A172 (cell line): Measurements from ENCODE around the gene BEAN1. TPM values are rescaled to one million over a fixed set of nuclear protein-coding genes. Genes with fewer than 3 reads are reported as not detected.
"Not testable (repeated sequence)": the region's sequence is repeated elsewhere in the genome, so short reads cannot be mapped to it uniquely, and the experiment has no call there.

Source experiments
- DNase-seq: peaks from one replicate; pipeline ENCODE4 v3.0.0-alpha.2; 2015; ENCODE audit warnings: low spot score
- total RNA-seq: library from RNA; depleted of rRNA; stranded (reverse); fragments of >200 nt; shearing (Covaris generic); gene quantifications from 2 replicates; pipeline ENCODE4 v1.2.3, GENCODE V29; 2014

BEAN1 gene
- total RNA-seq, 1 experiment from 2014 or later: 0.91 TPM

GRCh38 chr16:66440271-66440802, 13.2 kb downstream of the BEAN1 start:
- DNase-seq: no peak

DNA sequence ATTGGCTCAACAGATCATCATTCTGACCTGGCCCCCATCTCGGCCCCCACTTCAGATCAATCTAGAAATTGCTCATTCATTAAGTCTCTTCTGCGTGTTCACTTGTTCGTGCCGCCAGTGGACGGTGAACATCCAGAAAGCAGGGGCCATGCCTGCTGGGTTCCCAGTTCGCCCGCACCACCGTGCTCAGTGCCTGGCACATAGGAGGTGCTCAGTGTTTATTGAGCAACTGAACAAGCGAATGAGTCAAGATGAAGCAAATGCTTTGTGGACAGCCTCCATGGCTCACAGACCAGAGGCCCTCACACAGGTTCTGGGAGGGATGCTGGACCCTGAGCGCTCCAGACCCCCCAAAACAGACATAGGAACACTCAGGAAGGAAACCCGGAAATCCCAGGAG, 13.9 kb downstream of the BEAN1 start:
- no peak for DNase-seq

- no peak for DNase-seq
Observed at GRCh38 chr16:66441586-66442375, 14.7 kb downstream of the BEAN1 start.

DNA sequence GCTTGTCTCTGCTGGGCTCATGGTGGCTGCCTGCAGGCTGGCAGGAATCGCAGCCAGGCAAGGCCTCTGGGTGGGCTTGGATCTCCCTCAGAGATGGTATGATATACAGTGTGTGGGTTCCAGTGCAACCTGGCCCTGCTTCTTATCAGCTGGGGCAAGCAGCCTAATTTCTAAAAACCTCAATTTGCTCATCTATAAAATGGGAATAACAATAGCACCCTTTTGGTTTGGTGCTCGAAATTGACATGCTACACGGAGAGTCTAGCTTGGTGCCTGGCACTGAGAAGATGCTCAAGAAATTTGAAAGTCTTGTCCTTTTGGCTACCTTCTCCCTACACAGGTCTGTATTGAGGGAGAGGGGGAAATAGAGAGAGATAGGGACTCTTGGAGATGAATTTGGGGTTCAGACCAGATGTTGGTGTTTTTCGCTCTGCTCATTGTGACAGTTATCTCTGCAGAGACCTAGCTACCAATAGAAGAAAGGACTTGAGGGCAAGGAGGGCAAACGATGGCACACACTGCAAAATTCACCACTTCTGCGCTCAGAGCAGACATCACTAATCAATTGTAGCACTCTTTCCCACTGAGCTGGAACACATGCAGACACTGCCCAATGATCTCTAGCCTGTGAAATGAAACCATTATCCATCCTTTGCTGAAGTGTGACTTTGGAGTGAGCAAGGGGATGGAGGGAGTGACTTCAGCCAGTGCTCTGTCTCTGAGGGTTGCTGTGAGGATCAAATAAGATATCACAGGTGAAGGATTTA, 15.6 kb downstream of the BEAN1 start:
- DNase-seq: no peak

DNA sequence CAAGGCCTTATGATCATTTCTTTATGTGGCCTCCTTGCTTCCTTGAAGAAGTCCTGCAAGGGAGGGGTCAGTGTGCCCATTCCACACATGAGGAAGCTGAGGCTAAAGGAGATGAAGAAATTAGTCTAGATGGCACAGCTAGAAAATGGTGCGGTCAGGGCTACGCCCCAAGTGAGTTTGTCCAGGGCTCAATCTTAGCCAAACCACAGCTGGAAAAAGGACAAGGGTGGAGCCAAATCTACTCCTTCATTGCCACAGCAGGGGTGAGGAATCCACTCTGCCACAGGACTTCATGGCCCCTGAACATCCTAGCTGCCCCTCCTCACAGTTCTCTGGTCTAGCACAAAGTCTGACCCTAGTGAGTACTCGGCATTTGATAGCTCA, 16.2 kb downstream of the BEAN1 start:
- no peak for DNase-seq

- no peak for DNase-seq
Observed at GRCh38 chr16:66444049-66444481, 17.0 kb downstream of the BEAN1 start.

GRCh38 chr16:66446737-66447136, 19.6 kb downstream of the BEAN1 start:
- DNase-seq: no peak

GRCh38 chr16:66447491-66447890, 20.4 kb downstream of the BEAN1 start:
- no peak for DNase-seq

DNA sequence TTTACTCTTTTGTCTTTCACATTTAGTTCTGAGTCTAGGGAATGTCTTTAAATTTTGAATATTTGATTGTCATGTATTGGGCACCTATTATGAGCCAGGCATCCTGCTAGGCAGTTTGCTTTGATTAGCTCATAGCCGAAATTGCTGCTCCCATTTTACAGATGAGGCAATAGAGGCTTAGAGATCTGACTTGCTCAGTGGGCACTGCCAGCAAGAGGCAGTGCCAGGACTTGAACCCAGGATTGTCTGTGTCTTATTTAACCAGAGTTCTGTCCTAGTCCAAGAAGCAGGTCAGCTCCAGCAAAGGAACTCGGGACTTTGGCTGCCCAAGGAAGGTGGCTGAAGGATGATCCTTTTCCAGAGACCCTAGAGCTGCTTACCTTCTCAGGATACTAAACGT, 24.5 kb downstream of the BEAN1 start:
- no peak for DNase-seq

- not testable (repeated sequence) for DNase-seq
Observed at GRCh38 chr16:66453230-66453629, 26.1 kb downstream of the BEAN1 start.

GRCh38 chr16:66454751-66455150, 27.7 kb downstream of the BEAN1 start:
- DNase-seq: no peak

GRCh38 chr16:66455970-66456369, 28.9 kb downstream of the BEAN1 start:
- DNase-seq: no peak

- peak; percentile 56 for DNase-seq
Observed at GRCh38 chr16:66457888-66458287, 30.8 kb downstream of the BEAN1 start.

- no peak for DNase-seq
Observed at GRCh38 chr16:66458292-66458691, 31.2 kb downstream of the BEAN1 start.

- no peak for DNase-seq
Observed at GRCh38 chr16:66458853-66459252, 31.8 kb downstream of the BEAN1 start.

DNA sequence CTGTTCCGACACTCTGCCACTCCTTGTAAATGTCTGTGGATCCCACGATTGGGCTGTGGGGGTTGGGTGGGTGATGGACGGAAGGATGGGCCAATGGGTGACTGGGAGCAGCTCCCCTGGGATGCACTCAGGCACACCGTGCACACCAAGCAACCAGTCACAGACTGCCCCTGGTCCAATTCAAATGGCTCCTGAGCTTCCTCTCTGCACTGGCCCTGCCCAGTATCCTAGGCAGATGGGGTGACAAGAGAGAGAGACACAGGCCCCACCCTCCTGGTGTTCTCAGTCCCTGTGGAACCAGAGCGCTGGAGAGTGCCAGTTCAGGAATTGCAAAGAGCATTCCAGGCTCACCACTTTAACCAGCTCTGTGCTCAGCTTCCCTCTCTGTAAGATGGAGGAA, 32.8 kb downstream of the BEAN1 start:
- no peak for DNase-seq

DNA sequence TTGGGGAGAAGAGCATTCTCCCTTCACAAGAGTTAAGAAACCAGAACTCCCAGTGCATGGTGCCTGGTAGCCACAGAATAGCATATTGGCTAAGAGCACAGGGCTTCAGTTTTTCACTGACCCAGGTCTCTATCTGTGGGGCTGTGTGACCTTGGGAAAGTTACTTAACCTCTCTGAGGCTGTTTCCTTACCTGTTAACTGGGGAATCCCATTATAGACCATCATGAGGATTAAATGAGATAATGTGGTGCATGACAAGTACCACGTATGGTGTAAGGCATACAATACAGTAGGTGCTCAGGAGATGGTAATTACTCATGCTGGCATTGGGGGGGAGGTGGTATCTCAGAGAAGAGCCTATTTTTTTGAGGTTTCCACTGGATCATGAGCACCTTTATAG, 33.6 kb downstream of the BEAN1 start:
- no peak for DNase-seq

- DNase-seq: no peak
Observed at GRCh38 chr16:66462912-66463311, 35.8 kb downstream of the BEAN1 start.

DNA sequence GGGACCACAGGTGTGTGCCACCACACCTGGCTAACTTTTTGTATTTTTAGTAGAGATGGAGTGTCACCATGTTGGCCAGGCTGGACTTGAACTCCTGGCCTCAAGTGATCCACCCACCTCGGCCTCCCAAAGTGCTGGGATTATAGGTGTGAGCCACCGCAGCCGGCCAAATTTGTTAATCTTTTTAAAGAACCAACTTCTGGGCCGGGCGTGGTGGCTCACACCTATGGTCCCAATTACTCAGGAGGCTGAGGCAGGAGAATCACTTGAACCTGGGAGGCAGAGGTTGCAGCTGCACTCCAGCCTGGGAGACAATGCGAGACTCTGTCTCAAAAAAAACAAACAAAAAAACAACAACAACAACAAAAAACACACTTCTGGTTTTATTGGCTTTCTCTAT, 38.9 kb downstream of the BEAN1 start:
- DNase-seq: not testable (repeated sequence)

DNA sequence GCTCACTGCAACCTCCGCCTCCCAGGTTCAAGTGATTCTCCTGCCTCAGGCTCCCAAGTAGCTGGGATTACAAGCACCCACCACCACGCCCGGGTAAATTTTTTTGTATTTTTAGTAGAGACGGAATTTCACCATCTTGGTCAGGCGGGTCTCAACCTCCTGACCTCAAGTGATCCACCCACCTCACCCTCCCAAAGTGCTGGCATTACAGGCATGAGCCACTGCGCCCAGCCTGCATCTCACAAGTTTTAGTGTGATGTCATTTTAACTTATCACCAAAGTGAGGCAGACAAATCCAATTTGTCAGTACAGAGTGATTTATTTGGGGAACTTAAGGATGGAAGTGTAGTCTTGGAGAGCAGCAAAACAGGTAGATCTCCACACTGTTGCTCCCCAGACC, 39.5 kb downstream of the BEAN1 start:
- DNase-seq: not testable (repeated sequence)

DNA sequence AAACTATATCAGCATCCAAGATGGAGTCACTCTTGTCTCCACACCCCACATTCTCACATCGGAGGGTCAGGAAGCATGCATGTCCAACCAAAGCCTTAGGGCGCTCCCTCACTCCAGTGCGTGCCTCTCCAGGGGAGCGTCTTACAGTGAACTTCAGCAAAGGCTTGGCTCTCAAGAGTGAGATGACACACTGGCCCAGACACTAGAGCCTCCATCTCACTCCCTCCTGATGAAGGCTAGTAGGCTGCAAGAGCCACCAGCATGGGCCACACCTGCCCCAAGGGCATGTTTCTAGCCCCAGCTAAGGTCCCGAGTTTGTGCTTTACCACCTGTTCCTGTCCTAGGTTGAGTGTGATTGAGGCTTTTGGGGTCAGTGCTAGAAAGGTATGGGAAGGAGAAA, 40.5 kb downstream of the BEAN1 start:
- no peak for DNase-seq

GRCh38 chr16:66468321-66468965, 41.3 kb downstream of the BEAN1 start:
- DNase-seq: no peak
